GM12865 (cell line): Measurements from ENCODE around the gene THSD7B.
"Not testable (repeated sequence)": the region's sequence is repeated elsewhere in the genome, so short reads cannot be mapped to it uniquely, and the experiment has no call there.

Source experiments
- DNase-seq: peaks from one replicate; pipeline ENCODE4 v3.0.0; 2010; ENCODE audit warnings: low read depth
- H3K4me3 ChIP-seq: 2 replicates; pipeline ENCODE4 v1.5.1; 2011; ENCODE audit warnings: mild to moderate bottlenecking, low read depth, low read length, control low read depth
- CTCF ChIP-seq: IDR thresholded peaks from 2 replicates; pipeline ENCODE4 v1.5.1; 2011; ENCODE audit warnings: low read length, control low read depth, low read depth, inconsistent platforms; ENCODE audit not compliant: insufficient read depth; ENCODE audit errors: missing control alignments

The THSD7B gene

GRCh38 chr2:137696916-137697315, 931.6 kb downstream of the THSD7B start:
- DNase-seq, result no peak
- no peak for TF ChIP-seq CTCF
- H3K4me3 ChIP-seq, result no peak overlapping the region

- not testable (repeated sequence) for DNase-seq
Measured at GRCh38 chr2:137700250-137700649, 934.9 kb downstream of the THSD7B start.

GRCh38 chr2:137700681-137701080, 935.3 kb downstream of the THSD7B start:
- no peak for TF ChIP-seq CTCF
- no peak for DNase-seq
- no peak overlapping the region for H3K4me3 ChIP-seq

More at GRCh38 chr2:137700250-137700649, 934.9 kb downstream of the THSD7B start:
- not testable (repeated sequence) for H3K4me3 ChIP-seq

GRCh38 chr2:137705296-137705695, 940.0 kb downstream of the THSD7B start:
- no peak for TF ChIP-seq CTCF
- DNase-seq, result no peak
- no peak overlapping the region for H3K4me3 ChIP-seq

GRCh38 chr2:137706786-137707613, 941.7 kb downstream of the THSD7B start:
- no peak overlapping the region for H3K4me3 ChIP-seq
- TF ChIP-seq CTCF, result no peak
- DNase-seq, result no peak

- DNase-seq, result no peak
- no peak overlapping the region for H3K4me3 ChIP-seq
- no peak for TF ChIP-seq CTCF
Measured at GRCh38 chr2:137708311-137708710, 943.0 kb downstream of the THSD7B start.

- no peak for DNase-seq
- no peak overlapping the region for H3K4me3 ChIP-seq
- no peak for TF ChIP-seq CTCF
Measured at GRCh38 chr2:137715731-137716191, 950.4 kb downstream of the THSD7B start.
